ENCODE data around the gene EIF4G3. TPM values are rescaled to one million over a fixed set of nuclear protein-coding genes. Genes with fewer than 3 reads are reported as not detected.

Gene EIF4G3
- total RNA-seq, 2 donors from 2014 or later, result 33.4 to 38.5 TPM

- no peaks in the 10 kb centered on the region for H3K4me1 ChIP-seq
- H3K27me3 ChIP-seq, result no peaks in the 10 kb centered on the region
- no peak overlapping the region for H3K27ac ChIP-seq
- H3K4me3 ChIP-seq, result no peak overlapping the region
- TF ChIP-seq CTCF (IDR thresholded peaks at IDR 0.05), result no peak
- H3K36me3 ChIP-seq, result no peaks in the 10 kb centered on the region
- no peaks in the 10 kb centered on the region for H3K9me3 ChIP-seq
- no peak for DNase-seq (ENCODE audit: low spot score)
Observed at GRCh38 chr1:21124846-21125245, 51.9 kb downstream of the EIF4G3 start.

- no peak overlapping the region for H3K4me3 ChIP-seq
- no peak for TF ChIP-seq CTCF (IDR thresholded peaks at IDR 0.05)
- no peaks in the 10 kb centered on the region for H3K27me3 ChIP-seq
- DNase-seq (ENCODE audit: low spot score), result no peak
- H3K4me1 ChIP-seq, result no peaks in the 10 kb centered on the region
- no peaks in the 10 kb centered on the region for H3K36me3 ChIP-seq
- H3K9me3 ChIP-seq, result no peaks in the 10 kb centered on the region
- no peak overlapping the region for H3K27ac ChIP-seq
Observed at GRCh38 chr1:21123287-21123948, 53.3 kb downstream of the EIF4G3 start.

- DNase-seq (ENCODE audit: low spot score), result no peak
- Histone ChIP-seq H3K27me3 (no peaks in the 10 kb centered on the region), H3K4me1 (no peaks in the 10 kb centered on the region), H3K27ac (no peak overlapping the region), H3K4me3 (no peak overlapping the region), H3K36me3 (no peaks in the 10 kb centered on the region), H3K9me3 (no peaks in the 10 kb centered on the region)
- TF ChIP-seq CTCF (IDR thresholded peaks at IDR 0.05), result no peak
Observed at GRCh38 chr1:21121764-21122471, 54.8 kb downstream of the EIF4G3 start.

- no peak for DNase-seq (ENCODE audit: low spot score)
- Histone ChIP-seq H3K27me3 (no peaks in the 10 kb centered on the region), H3K4me3 (no peak overlapping the region), H3K36me3 (no peaks in the 10 kb centered on the region), H3K9me3 (no peaks in the 10 kb centered on the region), H3K27ac (no peak overlapping the region), H3K4me1 (peaks cover 0 to 9% of the 10 kb centered on the region in 2 donors)
- no peak for TF ChIP-seq CTCF (IDR thresholded peaks at IDR 0.05)
Observed at GRCh38 chr1:21118167-21118566, 58.5 kb downstream of the EIF4G3 start.

- H3K36me3 ChIP-seq, result no peaks in the 10 kb centered on the region
- no peaks in the 10 kb centered on the region for H3K27me3 ChIP-seq
- H3K4me1 ChIP-seq, result peaks cover 0 to 12% of the 10 kb centered on the region in 2 donors
- no peak for TF ChIP-seq CTCF (IDR thresholded peaks at IDR 0.05)
- DNase-seq (ENCODE audit: low spot score), result no peak
- no peak overlapping the region for H3K4me3 ChIP-seq
- no peak overlapping the region for H3K27ac ChIP-seq
- H3K9me3 ChIP-seq, result no peaks in the 10 kb centered on the region
Observed at GRCh38 chr1:21117597-21118001, 59.1 kb downstream of the EIF4G3 start.

Measured in right atrium auricular region (tissue), 2 donors.